ENCODE data around the gene S1PR1. TPM values are rescaled to one million over a fixed set of nuclear protein-coding genes. Genes with fewer than 3 reads are reported as not detected.
"Not testable (repeated sequence)": the region's sequence is repeated elsewhere in the genome, so short reads cannot be mapped to it uniquely, and the experiment has no call there.

The S1PR1 gene
- under 0.01 and 0.26 TPM in 2 replicates for total RNA-seq

DNA sequence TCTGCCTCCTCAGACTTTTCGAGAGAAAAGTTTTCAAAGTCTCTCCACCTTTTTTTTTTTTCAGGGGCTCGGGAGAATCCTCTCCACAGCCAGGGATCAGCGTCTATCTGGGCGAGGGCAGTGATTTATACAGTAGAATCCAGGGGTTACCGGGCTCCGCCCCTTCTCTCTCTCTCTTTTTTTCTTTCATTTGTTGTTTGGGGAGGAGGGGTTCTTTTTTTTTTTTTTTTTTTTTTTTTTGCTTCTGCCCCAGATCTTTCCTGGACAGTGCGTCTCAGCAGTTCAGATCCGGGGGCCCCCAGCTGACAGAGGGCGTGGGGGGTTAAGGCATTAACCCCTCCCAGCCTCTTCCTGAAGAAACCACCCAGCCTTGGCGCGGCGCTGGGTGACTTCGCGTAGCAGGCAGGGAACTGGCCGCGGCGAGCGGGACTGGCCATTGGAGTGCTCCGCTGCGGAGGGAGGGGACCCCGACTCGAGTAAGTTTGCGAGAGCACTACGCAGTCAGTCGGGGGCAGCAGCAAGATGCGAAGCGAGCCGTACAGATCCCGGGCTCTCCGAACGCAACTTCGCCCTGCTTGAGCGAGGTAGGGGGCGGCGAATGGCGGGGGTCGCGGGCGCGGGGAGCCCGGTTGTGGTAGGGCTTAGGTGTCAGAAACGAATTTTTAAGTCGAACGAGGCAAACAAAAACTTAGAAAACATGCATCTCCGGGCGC, at the start of gene S1PR1:
Gene S1PR1 (plus strand): TSS at position 504 of the 713 bp plus-strand sequence. CDS start 1,966 bp downstream, outside the sequence.
- TF ChIP-seq CTCF (IDR thresholded peaks at IDR 0.05; ENCODE audit: insufficient read depth, low read length, severe bottlenecking), result no peak
- Histone ChIP-seq H3K4me3 (ENCODE audit: low read depth, low read length) (peak within 1 kb of the TSS; percentile 47), H3K27me3 (ENCODE audit: control insufficient read depth, insufficient read depth, low read length) (peaks cover 2% of the 10 kb centered on the region), H3K36me3 (ENCODE audit: control insufficient read depth, insufficient read depth, low read length) (no peaks in the 10 kb centered on the region)
- DNase-seq (ENCODE audit: low read depth) (peak; percentile 13), FAIRE-seq (no peak)

- Histone ChIP-seq H3K4me3 (ENCODE audit: low read depth, low read length) (no peak overlapping the region), H3K27me3 (ENCODE audit: control insufficient read depth, insufficient read depth, low read length) (no peaks in the 10 kb centered on the region), H3K36me3 (ENCODE audit: control insufficient read depth, insufficient read depth, low read length) (no peaks in the 10 kb centered on the region)
- FAIRE-seq (no peak), DNase-seq (ENCODE audit: low read depth) (peak; percentile 41)
- TF ChIP-seq CTCF (IDR thresholded peaks at IDR 0.05; ENCODE audit: insufficient read depth, low read length, severe bottlenecking), result no peak
These were observed 49.5 kb upstream of the S1PR1 start for GRCh38 chr1:101187297-101187696.

DNA sequence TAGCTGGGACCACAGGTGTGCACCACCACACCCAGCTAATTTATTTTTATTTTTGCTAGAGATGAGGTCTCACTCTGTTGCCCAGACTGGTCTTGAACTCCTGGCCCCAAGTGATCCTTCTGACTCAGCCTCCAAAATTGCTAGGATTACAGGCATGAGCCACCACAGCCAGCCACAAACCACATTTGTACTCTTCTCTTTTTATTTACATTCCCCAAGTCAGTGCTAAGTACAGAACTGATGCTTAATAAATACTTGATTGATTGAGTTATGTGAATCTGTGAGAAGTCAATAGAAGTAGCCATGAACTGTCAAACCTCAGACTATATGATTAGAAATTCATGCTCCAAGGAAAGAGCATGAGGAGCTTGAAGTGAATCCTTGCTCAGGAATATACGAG, 48.5 kb upstream of the S1PR1 start:
- Histone ChIP-seq H3K36me3 (ENCODE audit: control insufficient read depth, insufficient read depth, low read length) (no peaks in the 10 kb centered on the region), H3K27me3 (ENCODE audit: control insufficient read depth, insufficient read depth, low read length) (no peaks in the 10 kb centered on the region), H3K4me3 (ENCODE audit: low read depth, low read length) (no peak overlapping the region)
- no peak for DNase-seq (ENCODE audit: low read depth)
- no peak for TF ChIP-seq CTCF (IDR thresholded peaks at IDR 0.05; ENCODE audit: insufficient read depth, low read length, severe bottlenecking)
- no peak for FAIRE-seq

DNA sequence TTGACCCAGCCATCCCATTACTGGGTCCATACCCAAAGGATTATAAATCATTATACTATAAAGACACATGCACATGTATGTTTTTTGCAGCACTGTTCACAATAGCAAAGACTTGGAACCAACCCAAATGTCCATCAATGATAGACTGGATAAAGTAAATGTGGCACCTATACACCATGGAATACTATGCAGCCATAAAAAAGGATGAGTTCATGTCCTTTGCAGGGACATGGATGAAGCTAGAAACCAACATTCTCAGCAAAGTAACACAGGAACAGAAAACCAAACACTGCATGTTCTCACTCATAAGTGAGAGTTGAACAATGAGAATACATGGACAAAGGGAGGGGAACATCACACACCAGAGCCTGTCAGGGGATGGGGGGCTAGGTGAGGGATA, 47.9 kb upstream of the S1PR1 start:
- not testable (repeated sequence) for H3K27me3 ChIP-seq (ENCODE audit: control insufficient read depth, insufficient read depth, low read length); H3K36me3 ChIP-seq (ENCODE audit: control insufficient read depth, insufficient read depth, low read length); DNase-seq (ENCODE audit: low read depth); FAIRE-seq; H3K4me3 ChIP-seq (ENCODE audit: low read depth, low read length)

GRCh38 chr1:101190441-101190840, 46.4 kb upstream of the S1PR1 start:
- TF ChIP-seq CTCF (IDR thresholded peaks at IDR 0.05; ENCODE audit: insufficient read depth, low read length, severe bottlenecking), result no peak
- H3K27me3 ChIP-seq (ENCODE audit: control insufficient read depth, insufficient read depth, low read length), result no peaks in the 10 kb centered on the region
- peak; percentile 16 for DNase-seq (ENCODE audit: low read depth)
- H3K36me3 ChIP-seq (ENCODE audit: control insufficient read depth, insufficient read depth, low read length), result no peaks in the 10 kb centered on the region
- H3K4me3 ChIP-seq (ENCODE audit: low read depth, low read length), result no peak overlapping the region
- FAIRE-seq, result no peak

DNA sequence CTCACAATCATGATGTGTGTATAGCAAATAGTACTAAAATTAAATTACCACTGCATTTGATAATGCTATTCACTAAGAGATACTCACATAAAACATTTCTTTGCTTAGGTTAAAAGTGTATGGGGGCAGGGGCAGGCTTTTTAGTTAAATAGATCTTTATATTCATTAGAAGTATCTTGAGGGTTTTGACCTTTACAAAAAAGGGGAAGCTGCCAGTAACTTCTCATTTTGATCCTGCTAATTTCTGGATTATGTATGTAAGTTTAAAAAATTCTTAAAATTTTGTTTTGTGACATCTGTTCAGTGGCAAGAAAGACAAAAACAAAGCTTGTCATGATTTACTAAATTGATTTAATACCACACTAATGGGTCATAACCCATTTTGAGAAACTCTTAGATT, 45.8 kb upstream of the S1PR1 start:
- no peaks in the 10 kb centered on the region for H3K36me3 ChIP-seq (ENCODE audit: control insufficient read depth, insufficient read depth, low read length)
- no peak for FAIRE-seq
- no peak for TF ChIP-seq CTCF (IDR thresholded peaks at IDR 0.05; ENCODE audit: insufficient read depth, low read length, severe bottlenecking)
- no peak for DNase-seq (ENCODE audit: low read depth)
- no peaks in the 10 kb centered on the region for H3K27me3 ChIP-seq (ENCODE audit: control insufficient read depth, insufficient read depth, low read length)
- H3K4me3 ChIP-seq (ENCODE audit: low read depth, low read length), result no peak overlapping the region
